HepG2 (cell line): ENCODE measurements around the gene PAN2. TPM values are rescaled to one million over a fixed set of nuclear protein-coding genes. Genes with fewer than 3 reads are reported as not detected.

Experiments used
- ARID5B ChIP-seq: IDR thresholded peaks from 2 replicates; pipeline ENCODE4 v1.4.0; 2020; ENCODE audit warnings: mild to moderate bottlenecking, missing genetic modification reagents
- ATF4 ChIP-seq, 2 experiments: fragments of 450-650 bp in 1 of 2; sonication (generic) in 1 of 2; formaldehyde crosslinking; IDR thresholded peaks; 2 replicates each; pipeline versions ENCODE4 v1.5.0 to v1.8.0; 2020 to 2022; ENCODE audit warnings: mild to moderate bottlenecking in 1 of 2, missing genetic modification reagents in 1 of 2
- ATF7 ChIP-seq, 2 experiments: fragments of 450-650 bp in 1 of 2; sonication (generic) in 1 of 2; formaldehyde crosslinking in 1 of 2; IDR thresholded peaks; 2 replicates each; pipeline versions ENCODE4 v1.4.0 to v1.6.1; 2016 to 2020; ENCODE audit warnings: antibody characterized with exemption in 1 of 2, mild to moderate bottlenecking in 1 of 2, missing genetic modification reagents in 1 of 2
- CEBPB ChIP-seq: IDR thresholded peaks from 2 replicates; pipeline ENCODE4 v1.6.1; 2011; ENCODE audit warnings: low read depth, low read length, improper control_type of control experiment, borderline replicate concordance
- CREB1 ChIP-seq, 2 experiments: fragments of 450-650 bp in 1 of 2; IDR thresholded peaks; 2 replicates each; pipeline ENCODE4 v1.6.1; 2016 to 2017; ENCODE audit warnings: control low read depth in 1 of 2, mild to moderate bottlenecking in 1 of 2, missing compliant biosample characterization in 1 of 2, missing genetic modification characterization in 1 of 2
- IKZF5 ChIP-seq: IDR thresholded peaks from 2 replicates; pipeline ENCODE4 v1.6.1; 2018; ENCODE audit warnings: missing genetic modification reagents, mild to moderate bottlenecking, missing compliant biosample characterization
- ISL2 ChIP-seq: sonication (generic); formaldehyde crosslinking; IDR thresholded peaks from 2 replicates; pipeline ENCODE4 v1.5.0; 2020; ENCODE audit warnings: missing genetic modification reagents
- KIAA2018 ChIP-seq: sonication (generic); formaldehyde crosslinking; IDR thresholded peaks from 2 replicates; pipeline ENCODE4 v1.5.0; 2020; ENCODE audit warnings: mild to moderate bottlenecking, missing genetic modification reagents, borderline replicate concordance
- YY1 ChIP-seq: IDR thresholded peaks from 2 replicates; pipeline ENCODE4 v1.6.1; 2011; ENCODE audit warnings: low read length, low read depth, moderate library complexity, mild to moderate bottlenecking; ENCODE audit not compliant: insufficient read depth, insufficient replicate concordance
- ZBTB39 ChIP-seq: sonication (generic); formaldehyde crosslinking; IDR thresholded peaks from 2 replicates; pipeline ENCODE4 v1.5.0; 2020; ENCODE audit warnings: missing genetic modification reagents
- ZNF557 ChIP-seq: sonication (generic); formaldehyde crosslinking; IDR thresholded peaks from 2 replicates; pipeline ENCODE4 v1.4.0; 2020; ENCODE audit warnings: missing genetic modification reagents
- polyA plus RNA-seq, 8 experiments: library from polyadenylated mRNA; depleted of rRNA in 3 of 8; stranded (reverse) in 7 of 8; unstranded in 1 of 8; fragments of >200 nt; fragmentation: Illumina TruSeq in 4 of 8; extraction: Trizol in 4 of 8; gene quantifications; 2 replicates each; pipeline versions ENCODE4 v1.2.1 to v1.2.3, GENCODE V29; 2011 to 2016; ENCODE audit warnings: low read depth in 4 of 8, missing spikeins in 1 of 8, mixed read lengths in 1 of 8; ENCODE audit not compliant: insufficient read depth in 1 of 8
- total RNA-seq, 5 experiments: library from RNA; depleted of rRNA; stranded (reverse); fragments of >200 nt; fragmentation: Illumina TruSeq; extraction: Trizol; gene quantifications; 2 replicates each; pipeline ENCODE4 v1.2.3, GENCODE V29; 2016; ENCODE audit warnings: low read depth in 1 of 5

PAN2 gene
- total and polyA plus RNA-seq, 2 of the 13 experiments (the other 11 are each of a cell fraction or from before 2014, with no cell fraction given) = 27.2 to 61.1 TPM

- TF ChIP-seq IKZF5 (CRISPR knock-in tag) (no peak), KIAA2018 (no peak), ZNF557 (CRISPR knock-in tag) (no peak), ZBTB39 (CRISPR knock-in tag) (no peak), ARID5B (CRISPR knock-in tag) (no peak), CEBPB (peak; percentile 87), CREB1 (IDR thresholded peaks at IDR 0.05) (peak; percentile 90), CREB1 (CRISPR knock-in tag; IDR thresholded peaks at IDR 0.05) (no peak), YY1 (no peak), ATF7 (IDR thresholded peaks at IDR 0.05) (peak; percentile 93), ATF7 (CRISPR knock-in tag; IDR thresholded peaks at IDR 0.05) (no peak), ISL2 (CRISPR knock-in tag) (no peak), ATF4 (CRISPR knock-in tag; IDR thresholded peaks at IDR 0.05) (peak in 1 of 2 experiments; percentile 88; a peak in 2 of 4 replicates)
Measured at GRCh38 chr12:56337753-56338251, 4.0 kb upstream of the PAN2 start (continued).
